ENCODE measurements around the gene FAR1.

- no peak for TF ChIP-seq CTCF (IDR thresholded peaks at IDR 0.05; ENCODE audit: low read length)
- TF ChIP-seq EZH2 (IDR thresholded peaks at IDR 0.05; ENCODE audit: borderline replicate concordance, low read length) = no peak
These were observed 1.8 kb upstream of the FAR1 start for GRCh38 chr11:13666708-13667107.

Measured in OCI-LY1 (cell line).